ENCODE measurements around the gene TMEM63B. TPM values are rescaled to one million over a fixed set of nuclear protein-coding genes. Genes with fewer than 3 reads are reported as not detected.

The TMEM63B gene
- total RNA-seq, 2 donors from 2014 or later = 64.6 to 65.2 TPM

DNA sequence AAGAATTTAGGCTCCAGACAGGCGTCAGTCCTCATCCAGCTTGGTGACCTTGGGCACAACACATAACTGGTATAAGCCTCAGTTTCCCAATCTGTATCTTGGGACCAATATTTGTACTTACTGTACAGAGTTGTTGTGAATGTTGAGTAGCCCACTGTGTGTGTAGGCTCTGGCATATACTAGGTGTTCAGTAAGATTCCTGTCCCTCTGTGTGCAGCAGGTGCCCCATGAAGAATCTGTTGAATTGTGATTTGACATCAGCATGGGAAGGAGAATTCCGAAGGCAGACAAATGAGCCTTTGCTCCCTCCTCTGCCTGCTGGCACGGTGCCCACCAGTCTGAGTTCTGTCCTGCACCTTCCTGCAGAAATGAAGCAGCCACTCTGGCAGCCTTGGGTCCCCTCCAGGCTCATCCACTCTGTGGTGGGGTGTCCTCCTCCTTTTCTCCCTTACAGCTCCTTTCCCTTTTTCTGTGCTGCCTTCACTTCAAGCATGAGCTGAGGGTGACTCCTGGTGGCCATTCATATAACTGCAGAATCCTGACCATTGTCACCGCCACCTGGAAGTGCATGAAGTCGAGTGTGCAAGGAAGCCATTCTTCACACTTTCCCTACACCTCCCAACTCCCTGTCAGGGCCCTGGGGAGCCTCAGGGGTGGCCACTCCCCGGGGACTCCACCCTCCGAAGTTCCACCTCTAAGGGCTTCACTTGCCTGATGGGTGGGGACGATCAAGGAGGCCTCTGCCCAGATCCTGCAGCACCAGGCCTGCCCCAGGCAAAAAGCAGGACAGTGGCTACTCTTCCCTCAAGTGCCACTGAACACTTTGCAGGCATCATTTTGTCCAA is 48.3 kb upstream of the TMEM63B start:
- H3K9me3 Mint-ChIP-seq = no peaks in the 10 kb centered on the region
- H3K4me3 ChIP-seq (ENCODE audit: low read length) = no peak overlapping the region
- H3K27me3 Mint-ChIP-seq (ENCODE audit: insufficient read depth) = no peaks in the 10 kb centered on the region
- no peaks in the 10 kb centered on the region for H3K27me3 ChIP-seq (ENCODE audit: control insufficient read depth, insufficient read depth, low read length, poor library complexity, severe bottlenecking)
- no peaks in the 10 kb centered on the region for H3K36me3 Mint-ChIP-seq (ENCODE audit: low read depth)
- H3K9me3 ChIP-seq (ENCODE audit: control insufficient read depth, low read length) = no peaks in the 10 kb centered on the region
- no peaks in the 10 kb centered on the region for H3K36me3 ChIP-seq (ENCODE audit: control insufficient read depth, insufficient read depth, low read length)
- peak; percentile 94 for DNase-seq
- no peak overlapping the region for H3K27ac ChIP-seq (ENCODE audit: low read depth, low read length)
- no peak overlapping the region for H3K9ac ChIP-seq (ENCODE audit: extremely low read depth, low read length, poor library complexity, severe bottlenecking)
- peaks cover 7% of the 10 kb centered on the region for H3K4me1 Mint-ChIP-seq
- 37 to 50% methylated on average over 4 to 8 of the region's 8 CpGs for WGBS, 2 experiments (ENCODE audit: insufficient coverage in 1 of 2, insufficient read length in 1 of 2)
- TF ChIP-seq CTCF (conservative IDR thresholded peaks at IDR 0.05) = peak; percentile 94
- H3K27ac Mint-ChIP-seq = no peak overlapping the region
- no peak overlapping the region for H3K4me3 Mint-ChIP-seq
- peaks cover 8% of the 10 kb centered on the region for H3K4me1 ChIP-seq (ENCODE audit: control insufficient read depth, insufficient read depth, low read length)

- no peaks in the 10 kb centered on the region for H3K27me3 ChIP-seq (ENCODE audit: control insufficient read depth, insufficient read depth, low read length, poor library complexity, severe bottlenecking)
- no peak overlapping the region for H3K27ac ChIP-seq (ENCODE audit: low read depth, low read length)
- Mint-ChIP-seq H3K27me3 (ENCODE audit: insufficient read depth) (no peaks in the 10 kb centered on the region), H3K4me1 (peaks cover 1% of the 10 kb centered on the region), H3K9me3 (no peaks in the 10 kb centered on the region), H3K4me3 (no peak overlapping the region), H3K36me3 (ENCODE audit: low read depth) (no peaks in the 10 kb centered on the region), H3K27ac (no peak overlapping the region)
- no peaks in the 10 kb centered on the region for H3K9me3 ChIP-seq (ENCODE audit: control insufficient read depth, low read length)
- DNase-seq = no peak
- H3K4me3 ChIP-seq (ENCODE audit: low read length) = no peak overlapping the region
- no peak for TF ChIP-seq CTCF (conservative IDR thresholded peaks at IDR 0.05)
- H3K4me1 ChIP-seq (ENCODE audit: control insufficient read depth, insufficient read depth, low read length) = peaks cover 4% of the 10 kb centered on the region
- no peak overlapping the region for H3K9ac ChIP-seq (ENCODE audit: extremely low read depth, low read length, poor library complexity, severe bottlenecking)
- 85% methylated on average over 3 of the region's 3 CpGs; no CpG with 5 or more reads in 1 of the 2 experiments for WGBS, 2 experiments (ENCODE audit: insufficient coverage in 1 of 2, insufficient read length in 1 of 2)
- H3K36me3 ChIP-seq (ENCODE audit: control insufficient read depth, insufficient read depth, low read length) = no peaks in the 10 kb centered on the region
These were observed 47.7 kb upstream of the TMEM63B start for GRCh38 chr6:44079672-44080071.

GRCh38 chr6:44080561-44081521 is 46.5 kb upstream of the TMEM63B start:
- peak overlapping the region; percentile 61 for H3K27ac Mint-ChIP-seq
- Histone ChIP-seq H3K27ac (ENCODE audit: low read depth, low read length) (no peak overlapping the region), H3K4me3 (ENCODE audit: low read length) (no peak overlapping the region), H3K36me3 (ENCODE audit: control insufficient read depth, insufficient read depth, low read length) (no peaks in the 10 kb centered on the region), H3K9me3 (ENCODE audit: control insufficient read depth, low read length) (no peaks in the 10 kb centered on the region), H3K4me1 (ENCODE audit: control insufficient read depth, insufficient read depth, low read length) (peaks cover 4% of the 10 kb centered on the region), H3K9ac (ENCODE audit: extremely low read depth, low read length, poor library complexity, severe bottlenecking) (no peak overlapping the region), H3K27me3 (ENCODE audit: control insufficient read depth, insufficient read depth, low read length, poor library complexity, severe bottlenecking) (no peaks in the 10 kb centered on the region)
- no peaks in the 10 kb centered on the region for H3K4me1 Mint-ChIP-seq
- WGBS, 2 experiments (ENCODE audit: insufficient coverage in 1 of 2, insufficient read length in 1 of 2) = 90 to 100% methylated on average over 3 to 11 of the region's 11 CpGs
- DNase-seq = no peak
- no peaks in the 10 kb centered on the region for H3K36me3 Mint-ChIP-seq (ENCODE audit: low read depth)
- H3K9me3 Mint-ChIP-seq = no peaks in the 10 kb centered on the region
- H3K4me3 Mint-ChIP-seq = no peak overlapping the region
- no peak for TF ChIP-seq CTCF (conservative IDR thresholded peaks at IDR 0.05)
- H3K27me3 Mint-ChIP-seq (ENCODE audit: insufficient read depth) = no peaks in the 10 kb centered on the region

All from endodermal cell (in vitro differentiated cells).